HCT116 (cell line): ENCODE data around the gene CCDC30.

Experiments used
- CEBPB ChIP-seq: IDR thresholded peaks from 2 replicates; pipeline ENCODE4 v1.6.1; 2012; ENCODE audit warnings: low read depth
- CTCF ChIP-seq, 3 experiments: fragments of 200-600 bp in 1 of 3; sonication (generic) in 1 of 3; IDR thresholded peaks in 2 of 3; conservative IDR thresholded peaks in 1 of 3; 2 replicates each; pipeline ENCODE4 v1.5.1; 2012 to 2017; ENCODE audit warnings: low read depth in 2 of 3, low read length in 2 of 3, antibody characterized with exemption in 1 of 3, borderline replicate concordance in 1 of 3, control low read depth in 1 of 3, mild to moderate bottlenecking in 1 of 3, mixed read lengths in 1 of 3, mixed run types in 1 of 3, moderate library complexity in 1 of 3; ENCODE audit not compliant: insufficient read depth in 1 of 3
- JUND ChIP-seq: IDR thresholded peaks from 2 replicates; pipeline ENCODE4 v1.6.1; 2012
- POLR2AphosphoS5 ChIP-seq: IDR thresholded peaks from 2 replicates; pipeline ENCODE4 v1.6.1; 2011; ENCODE audit warnings: mild to moderate bottlenecking, low read depth, low read length, moderate library complexity
- SIN3A ChIP-seq: IDR thresholded peaks from 2 replicates; pipeline ENCODE4 v1.6.1; 2012; ENCODE audit warnings: low read depth
- ZBTB33 ChIP-seq: IDR thresholded peaks from 2 replicates; pipeline ENCODE4 v1.6.1; 2011; ENCODE audit warnings: mild to moderate bottlenecking, low read length, moderate library complexity; ENCODE audit not compliant: insufficient replicate concordance; ENCODE audit errors: extremely low read depth
- ZFX ChIP-seq: fragments of 450-650 bp; IDR thresholded peaks from 2 replicates; pipeline ENCODE4 v1.6.1; 2017

- TF ChIP-seq CTCF (IDR thresholded peaks at IDR 0.05 in 2 of 3, conservative IDR thresholded peaks at IDR 0.05 in 1 of 3; ENCODE audit: borderline replicate concordance in 1 of 3, insufficient read depth in 1 of 3, low read depth in 2 of 3, low read length in 2 of 3) (no peak), JUND (no peak), POLR2AphosphoS5 (no peak), ZFX (no peak), ZBTB33 (no peak), SIN3A (no peak), CEBPB (no peak)
Measured at GRCh38 chr1:42698081-42698813, 235.2 kb downstream of the CCDC30 start.
